Neural cell (in vitro differentiated cells): ENCODE data around the gene GLS. TPM values are rescaled to one million over a fixed set of nuclear protein-coding genes. Genes with fewer than 3 reads are reported as not detected.

Experiments
- H2AFZ ChIP-seq: fragments of 200-600, 300-800 bp; sonication (generic), shearing (Covaris generic); 2 replicates; pipeline ENCODE4 v1.6.0; 2014; ENCODE audit warnings: low read depth, mild to moderate bottlenecking, antibody characterized with exemption, low read length, moderate library complexity
- H3F3A ChIP-seq: fragments of 200-600 bp; shearing (Covaris generic); 2 replicates; pipeline ENCODE4 v1.6.1; 2016; ENCODE audit warnings: mild to moderate bottlenecking, moderate library complexity, mixed read lengths, antibody characterized with exemption, low read length; ENCODE audit not compliant: insufficient read depth, poor library complexity, severe bottlenecking
- H3K27ac ChIP-seq: fragments of 200-600, 300-800 bp; sonication (generic), shearing (Covaris generic); 2 replicates; pipeline ENCODE4 v1.5.1; 2014; ENCODE audit warnings: mild to moderate bottlenecking, low read length, moderate library complexity
- H3K27me3 ChIP-seq: fragments of 300-800, 200-600 bp; sonication (generic), shearing (Covaris generic); 2 replicates; pipeline ENCODE4 v1.6.0; 2014; ENCODE audit warnings: mild to moderate bottlenecking, low read depth, low read length, moderate library complexity; ENCODE audit not compliant: insufficient read depth
- H3K36me3 ChIP-seq: fragments of 300-800, 200-600 bp; sonication (generic), shearing (Covaris generic); 2 replicates; pipeline ENCODE4 v1.5.1; 2014; ENCODE audit warnings: mild to moderate bottlenecking, antibody characterized with exemption, low read length, moderate library complexity; ENCODE audit not compliant: insufficient read depth
- H3K4me2 ChIP-seq: fragments of 300-800, 200-600 bp; sonication (generic), shearing (Covaris generic); 2 replicates; pipeline ENCODE4 v1.6.0; 2014; ENCODE audit warnings: mild to moderate bottlenecking, low read length
- H3K4me3 ChIP-seq: fragments of 300-800, 200-600 bp; sonication (generic), shearing (Covaris generic); 2 replicates; pipeline ENCODE4 v1.5.1; 2014; ENCODE audit warnings: mild to moderate bottlenecking, low read length, moderate library complexity
- H3K79me2 ChIP-seq: fragments of 200-600 bp; shearing (Covaris generic); replicated peaks from 2 replicates; pipeline ENCODE4 v1.6.0; 2014; ENCODE audit warnings: mild to moderate bottlenecking, low read length, moderate library complexity; ENCODE audit not compliant: insufficient read depth
- H3K9ac ChIP-seq: fragments of 300-800, 200-600 bp; sonication (generic), shearing (Covaris generic); 2 replicates; pipeline ENCODE4 v1.6.1; 2016; ENCODE audit warnings: mild to moderate bottlenecking, low read length, mixed read lengths
- H3K9me2 ChIP-seq: fragments of 200-600 bp; shearing (Covaris generic); 2 replicates; pipeline ENCODE4 v1.6.1; 2016; ENCODE audit warnings: mild to moderate bottlenecking, low read length, mixed read lengths; ENCODE audit not compliant: insufficient read depth
- H3K9me3 ChIP-seq: fragments of 200-600, 300-800 bp; sonication (generic), shearing (Covaris generic); 2 replicates; pipeline ENCODE4 v1.6.1; 2016; ENCODE audit warnings: mild to moderate bottlenecking, mixed run types, low read length, moderate library complexity, mixed read lengths
- H4K20me1 ChIP-seq: fragments of 200-600 bp; shearing (Covaris generic); 2 replicates; pipeline ENCODE4 v1.6.1; 2016; ENCODE audit warnings: mild to moderate bottlenecking, mixed run types; ENCODE audit not compliant: insufficient read depth
- CTCF ChIP-seq: fragments of 450-650 bp; IDR thresholded peaks from 2 replicates; pipeline ENCODE4 v1.5.1; 2014; ENCODE audit warnings: antibody characterized with exemption, mild to moderate bottlenecking, moderate library complexity; ENCODE audit not compliant: poor library complexity, severe bottlenecking
- EP300 ChIP-seq: fragments of 450-650 bp; conservative IDR thresholded peaks from 2 replicates; pipeline ENCODE4 v1.6.1; 2014; ENCODE audit warnings: antibody characterized with exemption, mild to moderate bottlenecking, moderate library complexity; ENCODE audit not compliant: poor library complexity, severe bottlenecking
- EZH2 ChIP-seq: fragments of 200-600, 300-800 bp; shearing (Covaris generic), sonication (generic); IDR thresholded peaks from 2 replicates; pipeline ENCODE4 v1.6.1; 2014; ENCODE audit warnings: antibody characterized with exemption, low read length, borderline replicate concordance, mild to moderate bottlenecking; ENCODE audit not compliant: insufficient read depth, poor library complexity, severe bottlenecking
- MXI1 ChIP-seq: fragments of 450-650 bp; conservative IDR thresholded peaks from 2 replicates; pipeline ENCODE4 v1.6.1; 2014; ENCODE audit warnings: antibody characterized with exemption, mild to moderate bottlenecking; ENCODE audit not compliant: poor library complexity, severe bottlenecking
- POLR2AphosphoS5 ChIP-seq: IDR thresholded peaks from 2 replicates; pipeline ENCODE4 v1.6.1; 2012
- RAD21 ChIP-seq: fragments of 450-650 bp; conservative IDR thresholded peaks from 2 replicates; pipeline ENCODE4 v1.6.1; 2014; ENCODE audit warnings: antibody characterized with exemption, mild to moderate bottlenecking, moderate library complexity
- SMC3 ChIP-seq: fragments of 450-650 bp; conservative IDR thresholded peaks from 2 replicates; pipeline ENCODE4 v1.6.1; 2014; ENCODE audit warnings: antibody characterized with exemption, mild to moderate bottlenecking, moderate library complexity; ENCODE audit not compliant: poor library complexity
- TAF1 ChIP-seq: IDR thresholded peaks from 2 replicates; pipeline ENCODE4 v1.6.1; 2012; ENCODE audit warnings: low read depth
- polyA plus RNA-seq: library from polyadenylated mRNA; depleted of rRNA; stranded (reverse); fragments of >200 nt; gene quantifications from 2 replicates; pipeline ENCODE4 v1.2.3, GENCODE V29; 2014
- TF ChIP-seq, protein P1 (sequence below): IDR thresholded peaks from 2 replicates; pipeline ENCODE4 v1.6.1; 2012; ENCODE audit warnings: borderline replicate concordance

Gene GLS
- polyA plus RNA-seq, 1 donor from 2014 or later = 90.2 TPM

DNA sequence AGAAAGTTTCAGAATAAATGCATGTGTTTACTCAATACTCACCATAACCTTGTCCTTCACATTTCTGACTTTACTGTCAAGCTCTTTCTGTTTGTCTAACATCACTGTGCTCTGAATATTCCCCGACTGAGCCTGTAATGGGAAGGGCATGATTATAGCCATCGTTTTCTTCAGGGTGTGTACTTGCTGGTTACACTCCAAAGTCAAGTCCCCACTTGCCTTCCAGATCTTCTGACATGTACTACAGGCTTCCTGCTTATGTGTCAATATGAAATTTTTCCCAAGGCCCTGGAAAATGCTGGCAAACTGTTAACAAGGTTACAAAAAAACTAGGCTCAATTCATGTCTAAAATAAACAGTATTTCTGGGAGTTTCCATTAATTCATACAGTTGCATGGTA lies 120.4 kb downstream of the GLS start:
- Histone ChIP-seq H3K4me2 (no peak overlapping the region), H2AFZ (no peak overlapping the region), H3F3A (no peaks in the 10 kb centered on the region), H3K27ac (no peak overlapping the region), H3K79me2 (no peaks in the 10 kb centered on the region), H3K9me3 (no peaks in the 10 kb centered on the region), H3K4me3 (no peak overlapping the region), H3K36me3 (peaks cover 5% of the 10 kb centered on the region), H3K27me3 (no peaks in the 10 kb centered on the region), H3K9me2 (no peaks in the 10 kb centered on the region), H3K9ac (no peak overlapping the region), H4K20me1 (no peaks in the 10 kb centered on the region)
- TF ChIP-seq RAD21 = no peak

GRCh38 chr2:191001624-191002023 lies 121.0 kb downstream of the GLS start:
- Histone ChIP-seq H3K36me3 (peaks cover 5% of the 10 kb centered on the region), H4K20me1 (no peaks in the 10 kb centered on the region), H3K27ac (no peak overlapping the region), H3K9me2 (no peaks in the 10 kb centered on the region), H2AFZ (no peak overlapping the region), H3K79me2 (no peaks in the 10 kb centered on the region), H3K9me3 (no peaks in the 10 kb centered on the region), H3K9ac (no peak overlapping the region), H3K4me2 (no peak overlapping the region), H3F3A (no peaks in the 10 kb centered on the region), H3K27me3 (no peaks in the 10 kb centered on the region), H3K4me3 (no peak overlapping the region)
- TF ChIP-seq MXI1 (no peak), TAF1 (no peak), SMC3 (no peak), CTCF (no peak), POLR2AphosphoS5 (no peak), RAD21 (no peak)

DNA sequence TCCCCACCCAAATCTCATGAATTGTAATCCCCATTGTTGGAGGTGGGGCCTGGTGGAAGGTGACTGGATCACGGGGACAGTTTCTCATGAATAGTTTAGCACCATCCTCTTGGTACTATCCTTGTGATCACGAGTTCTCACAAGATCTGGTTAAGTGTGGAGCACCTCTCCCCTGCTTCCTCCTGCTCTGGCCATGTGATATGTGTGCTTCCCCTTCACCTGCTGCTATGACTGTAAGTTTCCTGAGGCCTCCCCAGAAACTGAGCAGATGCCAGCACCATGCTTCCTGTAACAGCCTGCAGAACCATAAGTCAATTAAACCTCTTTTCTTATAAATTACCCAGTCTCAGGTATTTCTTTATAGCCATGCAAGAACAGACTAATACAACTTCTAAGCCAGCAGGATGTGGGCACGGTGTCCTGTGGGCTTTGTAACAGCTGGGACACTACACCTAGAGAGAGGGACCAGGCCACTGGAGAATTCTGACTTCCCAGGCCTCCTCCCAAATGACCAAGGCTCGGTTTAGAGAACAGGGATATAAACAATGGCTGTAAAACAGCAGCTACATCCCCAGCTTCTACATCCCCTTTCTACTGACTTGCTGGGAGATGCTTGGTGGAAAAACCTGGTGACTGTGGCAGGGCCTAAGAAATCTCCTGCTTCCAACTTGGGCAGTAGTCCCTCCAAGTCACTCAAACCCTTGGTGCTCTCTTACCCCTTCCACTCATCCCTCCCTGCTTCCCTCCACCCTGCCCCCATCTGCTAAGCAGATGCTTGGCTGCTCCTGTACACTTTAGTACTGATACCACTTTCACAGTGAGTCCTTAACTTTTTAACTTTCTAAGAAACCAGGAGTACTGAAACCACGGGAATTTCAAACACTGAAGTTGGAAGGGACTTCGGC lies 123.0 kb downstream of the GLS start:
- Histone ChIP-seq H3K27me3 (no peaks in the 10 kb centered on the region), H3K9me2 (no peaks in the 10 kb centered on the region), H3F3A (no peaks in the 10 kb centered on the region), H3K4me2 (no peak overlapping the region), H3K4me3 (no peak overlapping the region), H3K36me3 (peaks cover 5% of the 10 kb centered on the region), H3K79me2 (no peaks in the 10 kb centered on the region), H3K9me3 (no peaks in the 10 kb centered on the region), H4K20me1 (no peaks in the 10 kb centered on the region), H2AFZ (no peak overlapping the region), H3K9ac (no peak overlapping the region), H3K27ac (no peak overlapping the region)
- no peak for TF ChIP-seq EP300
- TF ChIP-seq, protein P1, sequence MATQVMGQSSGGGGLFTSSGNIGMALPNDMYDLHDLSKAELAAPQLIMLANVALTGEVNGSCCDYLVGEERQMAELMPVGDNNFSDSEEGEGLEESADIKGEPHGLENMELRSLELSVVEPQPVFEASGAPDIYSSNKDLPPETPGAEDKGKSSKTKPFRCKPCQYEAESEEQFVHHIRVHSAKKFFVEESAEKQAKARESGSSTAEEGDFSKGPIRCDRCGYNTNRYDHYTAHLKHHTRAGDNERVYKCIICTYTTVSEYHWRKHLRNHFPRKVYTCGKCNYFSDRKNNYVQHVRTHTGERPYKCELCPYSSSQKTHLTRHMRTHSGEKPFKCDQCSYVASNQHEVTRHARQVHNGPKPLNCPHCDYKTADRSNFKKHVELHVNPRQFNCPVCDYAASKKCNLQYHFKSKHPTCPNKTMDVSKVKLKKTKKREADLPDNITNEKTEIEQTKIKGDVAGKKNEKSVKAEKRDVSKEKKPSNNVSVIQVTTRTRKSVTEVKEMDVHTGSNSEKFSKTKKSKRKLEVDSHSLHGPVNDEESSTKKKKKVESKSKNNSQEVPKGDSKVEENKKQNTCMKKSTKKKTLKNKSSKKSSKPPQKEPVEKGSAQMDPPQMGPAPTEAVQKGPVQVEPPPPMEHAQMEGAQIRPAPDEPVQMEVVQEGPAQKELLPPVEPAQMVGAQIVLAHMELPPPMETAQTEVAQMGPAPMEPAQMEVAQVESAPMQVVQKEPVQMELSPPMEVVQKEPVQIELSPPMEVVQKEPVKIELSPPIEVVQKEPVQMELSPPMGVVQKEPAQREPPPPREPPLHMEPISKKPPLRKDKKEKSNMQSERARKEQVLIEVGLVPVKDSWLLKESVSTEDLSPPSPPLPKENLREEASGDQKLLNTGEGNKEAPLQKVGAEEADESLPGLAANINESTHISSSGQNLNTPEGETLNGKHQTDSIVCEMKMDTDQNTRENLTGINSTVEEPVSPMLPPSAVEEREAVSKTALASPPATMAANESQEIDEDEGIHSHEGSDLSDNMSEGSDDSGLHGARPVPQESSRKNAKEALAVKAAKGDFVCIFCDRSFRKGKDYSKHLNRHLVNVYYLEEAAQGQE = no peak
- no peak for TF ChIP-seq SMC3
- TF ChIP-seq CTCF = no peak
- TF ChIP-seq MXI1 = no peak
- TF ChIP-seq RAD21 = no peak
- no peak for TF ChIP-seq POLR2AphosphoS5
- no peak for TF ChIP-seq EZH2
- no peak for TF ChIP-seq TAF1
